ENCODE measurements around the gene IL17B. TPM values are rescaled to one million over a fixed set of nuclear protein-coding genes. Genes with fewer than 3 reads are reported as not detected.

The IL17B gene
- not detected for total RNA-seq

GRCh38 chr5:149379177-149379761 is at the start of gene IL17B:
Gene IL17B, minus strand, starts transcription at chr5:149379292. Its CDS starts 67 bp downstream, at chr5:149379225.

GRCh38 chr5:149357370-149358293 is 21.5 kb downstream of the IL17B start, which contains the start of gene PCYOX1L:
Gene PCYOX1L, plus strand, starts transcription at chr5:149358046. Its CDS starts 23 bp downstream, at chr5:149358069.

GRCh38 chr5:149345147-149345891 is 33.8 kb downstream of the IL17B start, which contains the start of gene GRPEL2:
Gene GRPEL2, plus strand, starts transcription at chr5:149345499. Its CDS starts 41 bp downstream, at chr5:149345540.

Other genes with a start within 250 kb of the IL17B start
- 19.4 TPM for gene ABLIM3, start 237.8 kb downstream of the IL17B start, total RNA-seq
- gene AFAP1L1, start 107.4 kb downstream of the IL17B start, total RNA-seq = 5.9 TPM
- 33.8 TPM for gene GRPEL2, start 33.8 kb downstream of the IL17B start, total RNA-seq
- 13.1 TPM for gene PCYOX1L, start 21.2 kb downstream of the IL17B start, total RNA-seq
- 387 TPM for gene CSNK1A1, start 172.1 kb upstream of the IL17B start, total RNA-seq
- 1.3 TPM for gene ARHGEF37, start 202.2 kb upstream of the IL17B start, total RNA-seq